Measurements from ENCODE around the gene CLASP2. TPM values are rescaled to one million over a fixed set of nuclear protein-coding genes. Genes with fewer than 3 reads are reported as not detected.

The CLASP2 gene
- total RNA-seq, 1 experiment from 2014 or later, result 40.4 TPM

DNA sequence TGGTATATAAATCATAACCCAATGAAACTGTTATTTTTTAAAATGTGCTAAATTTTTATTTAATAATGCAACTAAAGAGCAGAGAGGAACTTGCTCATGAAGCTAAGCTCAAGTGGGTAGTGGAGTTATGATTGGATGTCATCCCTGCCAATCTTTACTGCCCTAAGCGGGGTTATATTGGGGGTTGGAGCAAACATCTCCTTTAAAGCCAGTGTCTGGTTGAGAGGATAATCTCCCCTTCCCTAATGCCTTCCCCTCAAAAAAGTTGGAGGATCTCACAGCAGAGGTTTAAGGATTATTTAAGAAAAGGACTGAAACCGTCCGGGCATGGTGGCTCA, 32.1 kb upstream of the CLASP2 start:
- TF ChIP-seq SIN3A (IDR thresholded peaks at IDR 0.05; ENCODE audit: borderline replicate concordance, insufficient read depth, low read depth, low read length), result no peak
- Histone ChIP-seq H3K9me3 (ENCODE audit: control insufficient read depth, insufficient read depth, low read depth, low read length) (no peaks in the 10 kb centered on the region), H3K4me3 (ENCODE audit: low read depth in 2 of 2, low read length in 2 of 2) (no peak overlapping the region), H3K27me3 (ENCODE audit: control insufficient read depth, insufficient read depth, low read length) (no peaks in the 10 kb centered on the region), H3K27ac (ENCODE audit: low read length) (no peak overlapping the region), H3K4me1 (ENCODE audit: control insufficient read depth, insufficient read depth, low read length) (no peaks in the 10 kb centered on the region), H3K36me3 (ENCODE audit: control insufficient read depth, insufficient read depth, low read length) (no peaks in the 10 kb centered on the region)
- no TSS peak for BruUV-seq (replicated peaks)
- DNase-seq (ENCODE audit: low read depth, low spot score) (no peak), ATAC-seq (no peak)
- CTCF ChIA-PET, result no interaction called here
- POLR2A ChIA-PET, result no interaction called here
- intact Hi-C loops (cut with micrococcal nuclease; ENCODE audit: unreplicated experiment) (no loop called here), in situ Hi-C loops (cut with HindIII; ENCODE audit: low pct_unique_long_range_greater_than_20kb, low sequenced_read_pairs) (no loop called here)

DNA sequence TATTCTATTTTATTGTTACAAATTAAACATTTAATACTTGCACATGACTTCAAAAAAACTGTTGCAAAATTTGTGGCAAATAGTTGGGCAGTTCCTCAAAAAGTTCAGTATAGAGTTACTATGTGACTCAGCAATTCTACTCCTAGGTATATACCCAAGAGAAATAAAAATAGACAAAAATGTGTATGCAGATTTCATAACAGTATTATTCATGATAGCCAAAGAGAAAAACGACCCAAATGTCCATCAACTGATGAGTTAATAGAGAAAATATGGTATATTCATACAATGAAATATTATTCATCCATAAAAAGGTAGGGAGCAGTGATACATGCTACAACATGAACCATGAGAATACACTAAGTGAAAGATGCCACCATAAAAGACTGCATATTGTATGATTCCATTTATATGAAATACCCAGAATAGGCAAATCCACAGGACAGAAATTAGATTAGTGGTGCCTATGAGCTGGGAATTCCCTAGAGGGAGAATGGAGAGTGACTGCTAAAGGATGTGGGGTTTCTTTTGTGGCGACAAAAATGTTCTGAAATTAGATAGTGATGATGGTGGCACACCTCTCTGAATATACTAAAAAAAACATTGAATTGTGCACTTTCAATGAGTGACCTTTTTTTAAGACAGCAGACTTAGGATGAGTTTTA, 31.6 kb upstream of the CLASP2 start:
- Histone ChIP-seq H3K27ac (ENCODE audit: low read length) (no peak overlapping the region), H3K9me3 (ENCODE audit: control insufficient read depth, insufficient read depth, low read depth, low read length) (no peaks in the 10 kb centered on the region), H3K4me1 (ENCODE audit: control insufficient read depth, insufficient read depth, low read length) (no peaks in the 10 kb centered on the region), H3K36me3 (ENCODE audit: control insufficient read depth, insufficient read depth, low read length) (no peaks in the 10 kb centered on the region), H3K27me3 (ENCODE audit: control insufficient read depth, insufficient read depth, low read length) (no peaks in the 10 kb centered on the region), H3K4me3 (ENCODE audit: low read depth in 2 of 2, low read length in 2 of 2) (no peak overlapping the region)
- DNase-seq (ENCODE audit: low read depth, low spot score) (no peak), ATAC-seq (no peak)
- no peak for TF ChIP-seq SIN3A (IDR thresholded peaks at IDR 0.05; ENCODE audit: borderline replicate concordance, insufficient read depth, low read depth, low read length)
- no peak for TF ChIP-seq POLR2AphosphoS5 (IDR thresholded peaks at IDR 0.05; ENCODE audit: low read depth, low read length)
- TF ChIP-seq, protein P1, sequence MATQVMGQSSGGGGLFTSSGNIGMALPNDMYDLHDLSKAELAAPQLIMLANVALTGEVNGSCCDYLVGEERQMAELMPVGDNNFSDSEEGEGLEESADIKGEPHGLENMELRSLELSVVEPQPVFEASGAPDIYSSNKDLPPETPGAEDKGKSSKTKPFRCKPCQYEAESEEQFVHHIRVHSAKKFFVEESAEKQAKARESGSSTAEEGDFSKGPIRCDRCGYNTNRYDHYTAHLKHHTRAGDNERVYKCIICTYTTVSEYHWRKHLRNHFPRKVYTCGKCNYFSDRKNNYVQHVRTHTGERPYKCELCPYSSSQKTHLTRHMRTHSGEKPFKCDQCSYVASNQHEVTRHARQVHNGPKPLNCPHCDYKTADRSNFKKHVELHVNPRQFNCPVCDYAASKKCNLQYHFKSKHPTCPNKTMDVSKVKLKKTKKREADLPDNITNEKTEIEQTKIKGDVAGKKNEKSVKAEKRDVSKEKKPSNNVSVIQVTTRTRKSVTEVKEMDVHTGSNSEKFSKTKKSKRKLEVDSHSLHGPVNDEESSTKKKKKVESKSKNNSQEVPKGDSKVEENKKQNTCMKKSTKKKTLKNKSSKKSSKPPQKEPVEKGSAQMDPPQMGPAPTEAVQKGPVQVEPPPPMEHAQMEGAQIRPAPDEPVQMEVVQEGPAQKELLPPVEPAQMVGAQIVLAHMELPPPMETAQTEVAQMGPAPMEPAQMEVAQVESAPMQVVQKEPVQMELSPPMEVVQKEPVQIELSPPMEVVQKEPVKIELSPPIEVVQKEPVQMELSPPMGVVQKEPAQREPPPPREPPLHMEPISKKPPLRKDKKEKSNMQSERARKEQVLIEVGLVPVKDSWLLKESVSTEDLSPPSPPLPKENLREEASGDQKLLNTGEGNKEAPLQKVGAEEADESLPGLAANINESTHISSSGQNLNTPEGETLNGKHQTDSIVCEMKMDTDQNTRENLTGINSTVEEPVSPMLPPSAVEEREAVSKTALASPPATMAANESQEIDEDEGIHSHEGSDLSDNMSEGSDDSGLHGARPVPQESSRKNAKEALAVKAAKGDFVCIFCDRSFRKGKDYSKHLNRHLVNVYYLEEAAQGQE (IDR thresholded peaks at IDR 0.05; ENCODE audit: insufficient read depth in 1 of 2, low read depth in 2 of 2, low read length in 1 of 2), result no peak
- TF ChIP-seq TCF7L2 (IDR thresholded peaks at IDR 0.05; ENCODE audit: low read depth, low read length), result no peak
- TF ChIP-seq, protein P2, sequence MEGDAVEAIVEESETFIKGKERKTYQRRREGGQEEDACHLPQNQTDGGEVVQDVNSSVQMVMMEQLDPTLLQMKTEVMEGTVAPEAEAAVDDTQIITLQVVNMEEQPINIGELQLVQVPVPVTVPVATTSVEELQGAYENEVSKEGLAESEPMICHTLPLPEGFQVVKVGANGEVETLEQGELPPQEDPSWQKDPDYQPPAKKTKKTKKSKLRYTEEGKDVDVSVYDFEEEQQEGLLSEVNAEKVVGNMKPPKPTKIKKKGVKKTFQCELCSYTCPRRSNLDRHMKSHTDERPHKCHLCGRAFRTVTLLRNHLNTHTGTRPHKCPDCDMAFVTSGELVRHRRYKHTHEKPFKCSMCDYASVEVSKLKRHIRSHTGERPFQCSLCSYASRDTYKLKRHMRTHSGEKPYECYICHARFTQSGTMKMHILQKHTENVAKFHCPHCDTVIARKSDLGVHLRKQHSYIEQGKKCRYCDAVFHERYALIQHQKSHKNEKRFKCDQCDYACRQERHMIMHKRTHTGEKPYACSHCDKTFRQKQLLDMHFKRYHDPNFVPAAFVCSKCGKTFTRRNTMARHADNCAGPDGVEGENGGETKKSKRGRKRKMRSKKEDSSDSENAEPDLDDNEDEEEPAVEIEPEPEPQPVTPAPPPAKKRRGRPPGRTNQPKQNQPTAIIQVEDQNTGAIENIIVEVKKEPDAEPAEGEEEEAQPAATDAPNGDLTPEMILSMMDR (IDR thresholded peaks at IDR 0.05), result no peak
- ChIA-PET POLR2A (no interaction called here), CTCF (no interaction called here)
- intact Hi-C loops (cut with micrococcal nuclease; ENCODE audit: unreplicated experiment) (no loop called here), in situ Hi-C loops (cut with HindIII; ENCODE audit: low pct_unique_long_range_greater_than_20kb, low sequenced_read_pairs) (no loop called here)
- BruUV-seq (replicated peaks), result no TSS peak

DNA sequence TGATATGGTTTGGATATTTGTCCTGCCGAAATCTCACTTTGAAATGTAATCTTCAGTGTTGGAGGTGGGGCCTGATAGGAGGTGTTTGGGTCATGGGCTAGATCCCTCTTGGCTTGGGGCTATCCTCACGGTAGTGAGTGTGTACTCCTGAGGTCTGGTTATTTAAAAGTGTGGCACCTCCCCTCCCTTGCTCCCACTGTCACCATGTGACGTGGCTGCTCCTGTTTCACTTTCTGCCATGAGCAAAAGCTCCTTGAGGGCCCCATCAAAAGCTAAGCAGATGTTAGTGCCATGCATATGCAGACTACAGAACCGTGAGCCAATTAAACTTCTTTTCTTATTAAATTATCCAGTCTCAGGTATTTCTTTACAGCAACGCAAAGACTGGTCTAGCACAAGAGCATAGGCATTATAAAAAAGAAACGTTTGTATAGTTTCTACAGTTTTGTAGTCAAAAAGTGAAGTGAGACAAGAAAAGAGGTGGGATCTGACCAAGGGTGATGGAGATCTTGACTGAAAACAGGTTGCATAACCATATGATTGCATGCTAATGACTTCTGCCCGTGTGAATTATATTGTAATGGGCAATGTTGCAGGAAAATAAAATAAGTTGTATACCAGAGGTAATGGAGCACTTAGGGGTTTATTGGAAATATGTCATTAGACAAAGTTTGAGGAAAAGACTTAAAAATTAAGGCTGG, 28.5 kb upstream of the CLASP2 start:
- ChIA-PET POLR2A (no interaction called here), CTCF (no interaction called here)
- ATAC-seq (no peak), DNase-seq (ENCODE audit: low read depth, low spot score) (no peak)
- in situ Hi-C loops (cut with HindIII; ENCODE audit: low pct_unique_long_range_greater_than_20kb, low sequenced_read_pairs) (no loop called here), intact Hi-C loops (cut with micrococcal nuclease; ENCODE audit: unreplicated experiment) (no loop called here)
- no peaks in the 10 kb centered on the region for H3K9me3 ChIP-seq (ENCODE audit: control insufficient read depth, insufficient read depth, low read depth, low read length)
- no TSS peak for BruUV-seq (replicated peaks)
- H3K27ac ChIP-seq (ENCODE audit: low read length), result no peak overlapping the region
- H3K4me1 ChIP-seq (ENCODE audit: control insufficient read depth, insufficient read depth, low read length), result no peaks in the 10 kb centered on the region
- H3K36me3 ChIP-seq (ENCODE audit: control insufficient read depth, insufficient read depth, low read length), result no peaks in the 10 kb centered on the region
- H3K4me3 ChIP-seq (ENCODE audit: low read depth in 2 of 2, low read length in 2 of 2), result no peak overlapping the region
- no peaks in the 10 kb centered on the region; the same call in 1 of the 2 replicates for H3K27me3 ChIP-seq (ENCODE audit: control insufficient read depth, insufficient read depth, low read length)
- TF ChIP-seq TCF7L2 (IDR thresholded peaks at IDR 0.05; ENCODE audit: low read depth, low read length) (no peak), SIN3A (IDR thresholded peaks at IDR 0.05; ENCODE audit: borderline replicate concordance, insufficient read depth, low read depth, low read length) (no peak), POLR2AphosphoS5 (IDR thresholded peaks at IDR 0.05; ENCODE audit: low read depth, low read length) (no peak)
- TF ChIP-seq, protein P1 (IDR thresholded peaks at IDR 0.05; ENCODE audit: insufficient read depth in 1 of 2, low read depth in 2 of 2, low read length in 1 of 2), result no peak
- TF ChIP-seq, protein P2 (IDR thresholded peaks at IDR 0.05), result no peak

Measured in Panc1 (cell line).